Stomach (tissue), 4 donors: ENCODE data around the gene NOXA1.

Experiments
- POLR2A ChIP-seq, 4 donors: fragments of 450-650 bp; IDR thresholded peaks; one replicate each; pipeline ENCODE4 v1.6.1; 2016; ENCODE audit warnings: antibody characterized with exemption in 4 of 4, control low read depth in 2 of 4, mild to moderate bottlenecking in 1 of 4, moderate library complexity in 1 of 4
- POLR2AphosphoS5 ChIP-seq, 3 donors: sonication (generic); formaldehyde crosslinking; IDR thresholded peaks; one replicate each; pipeline ENCODE4 v1.6.1; 2016; ENCODE audit warnings: antibody characterized with exemption in 3 of 3

GRCh38 chr9:137459601-137460362 is 36.6 kb downstream of the NOXA1 start:
- TF ChIP-seq POLR2A (IDR thresholded peaks at IDR 0.05) (no peak), POLR2AphosphoS5 (IDR thresholded peaks at IDR 0.05) (no peak)
